Right renal cortex interstitium (tissue), 3 donors: ENCODE measurements around the gene TAGLN3. TPM values are rescaled to one million over a fixed set of nuclear protein-coding genes. Genes with fewer than 3 reads are reported as not detected.
"Not testable (repeated sequence)": the region's sequence is repeated elsewhere in the genome, so short reads cannot be mapped to it uniquely, and the experiment has no call there.

Source experiments
- DNase-seq, 3 donors: peaks; one replicate each; pipeline ENCODE4 v3.0.0-alpha.2; 2013; ENCODE audit warnings: low read depth in 3 of 3, low spot score in 2 of 3
- polyA plus RNA-seq, 3 donors: library from polyadenylated mRNA; unstranded; fragments of 120-200 nt; gene quantifications; one replicate each; pipeline ENCODE4 v1.2.1, GENCODE V29; 2013; ENCODE audit not compliant: insufficient read length in 3 of 3

The TAGLN3 gene
- polyA plus RNA-seq, 3 donors, result 1.4 to 2.1 (median 2.1) TPM

- DNase-seq, result no peak
Observed at GRCh38 chr3:112007633-112008032, 8.9 kb downstream of the TAGLN3 start.

GRCh38 chr3:112009670-112010069 lies 10.9 kb downstream of the TAGLN3 start:
- DNase-seq, result no peak

- no peak for DNase-seq
Observed at GRCh38 chr3:112010636-112011035, 11.9 kb downstream of the TAGLN3 start.

- no peak for DNase-seq
Observed at GRCh38 chr3:112011376-112011940, 12.7 kb downstream of the TAGLN3 start.

- no peak for DNase-seq
Observed at GRCh38 chr3:112012205-112012992, 13.7 kb downstream of the TAGLN3 start.

GRCh38 chr3:112013058-112013783 lies 14.5 kb downstream of the TAGLN3 start:
- DNase-seq, result peak in 1 of 3 donors; percentile 64

- no peak for DNase-seq
Observed at GRCh38 chr3:112013784-112014143, 15.0 kb downstream of the TAGLN3 start.

GRCh38 chr3:112017091-112017490 lies 18.4 kb downstream of the TAGLN3 start:
- DNase-seq, result no peak

GRCh38 chr3:112018712-112019111 lies 20.0 kb downstream of the TAGLN3 start:
- DNase-seq, result no peak

- DNase-seq, result no peak
Observed at GRCh38 chr3:112019716-112020115, 21.0 kb downstream of the TAGLN3 start.

- DNase-seq, result no peak
Observed at GRCh38 chr3:112020674-112021085, 22.0 kb downstream of the TAGLN3 start.

GRCh38 chr3:112027142-112027541 lies 28.4 kb downstream of the TAGLN3 start:
- DNase-seq, result no peak

- DNase-seq, result no peak
Observed at GRCh38 chr3:112027826-112028225, 29.1 kb downstream of the TAGLN3 start.

GRCh38 chr3:112030901-112031300 lies 32.2 kb downstream of the TAGLN3 start:
- no peak for DNase-seq

GRCh38 chr3:112032098-112032731 lies 33.5 kb downstream of the TAGLN3 start:
- no peak for DNase-seq

- DNase-seq, result no peak
Observed at GRCh38 chr3:112034436-112034835, 35.7 kb downstream of the TAGLN3 start, which contains the start of gene TMPRSS7. TMPRSS7 (plus strand) TSS chr3:112034736; CDS start chr3:112034846, 110 bp downstream.

- no peak for DNase-seq
Observed at GRCh38 chr3:112035241-112035640, 36.5 kb downstream of the TAGLN3 start.

GRCh38 chr3:112037194-112037593 lies 38.5 kb downstream of the TAGLN3 start:
- not testable (repeated sequence) for DNase-seq

GRCh38 chr3:112038863-112039262 lies 40.1 kb downstream of the TAGLN3 start:
- no peak for DNase-seq

GRCh38 chr3:112041321-112041720 lies 42.6 kb downstream of the TAGLN3 start:
- no peak for DNase-seq

GRCh38 chr3:112042842-112043280 lies 44.1 kb downstream of the TAGLN3 start:
- no peak for DNase-seq
